Measurements from ENCODE around the gene DUSP16.

- TF ChIP-seq CTCF (IDR thresholded peaks at IDR 0.05) (no peak), POLR2A (IDR thresholded peaks at IDR 0.05) (no peak), POLR2AphosphoS5 (IDR thresholded peaks at IDR 0.05) (no peak)
These were observed 16.3 kb downstream of the DUSP16 start for GRCh38 chr12:12546314-12546772.

Data from sigmoid colon (tissue), 4 donors.